Chondrocyte (in vitro differentiated cells): ENCODE results near the gene ADGRL3. TPM values are rescaled to one million over a fixed set of nuclear protein-coding genes. Genes with fewer than 3 reads are reported as not detected.

Experiments used
- DNase-seq: peaks from one replicate; pipeline ENCODE4 v3.0.0; 2021; ENCODE audit warnings: mixed read lengths, low spot score
- H3K27ac Mint-ChIP-seq: one replicate; pipeline ENCODE4 v1.8.0; 2021; ENCODE audit warnings: mild to moderate bottlenecking, moderate library complexity, mixed read lengths; ENCODE audit not compliant: unreplicated experiment
- H3K27me3 Mint-ChIP-seq: 2 replicates; pipeline ENCODE4 v1.8.0; 2021; ENCODE audit warnings: low read depth, mixed read lengths
- H3K36me3 Mint-ChIP-seq: 2 replicates; pipeline ENCODE4 v1.8.0; 2021; ENCODE audit warnings: low read depth, mixed read lengths
- H3K4me1 Mint-ChIP-seq: 2 replicates; pipeline ENCODE4 v1.8.0; 2021; ENCODE audit warnings: low read depth, mild to moderate bottlenecking, mixed read lengths
- H3K4me3 Mint-ChIP-seq: one replicate; pipeline ENCODE4 v1.8.0; 2021; ENCODE audit warnings: mild to moderate bottlenecking, moderate library complexity, mixed read lengths; ENCODE audit not compliant: unreplicated experiment
- H3K9me3 Mint-ChIP-seq: 2 replicates; pipeline ENCODE4 v1.8.0; 2021; ENCODE audit warnings: low read depth, mixed read lengths
- total RNA-seq: library from RNA; stranded (reverse); gene quantifications from 3 replicates; pipeline ENCODE4 v1.2.1, GENCODE V29; 2021
- TF ChIP-seq, protein P1 (sequence below): fragments of 200-600 bp; sonication (generic); IDR thresholded peaks from 2 replicates; pipeline ENCODE4 v1.5.0; 2021; ENCODE audit warnings: antibody characterized with exemption, mild to moderate bottlenecking, moderate library complexity

ADGRL3 gene
- total RNA-seq, 1 donor from 2014 or later, result 11.6 TPM

- H3K27ac Mint-ChIP-seq, result no peak overlapping the region
- no peak overlapping the region for H3K4me3 Mint-ChIP-seq
- TF ChIP-seq, protein P1, sequence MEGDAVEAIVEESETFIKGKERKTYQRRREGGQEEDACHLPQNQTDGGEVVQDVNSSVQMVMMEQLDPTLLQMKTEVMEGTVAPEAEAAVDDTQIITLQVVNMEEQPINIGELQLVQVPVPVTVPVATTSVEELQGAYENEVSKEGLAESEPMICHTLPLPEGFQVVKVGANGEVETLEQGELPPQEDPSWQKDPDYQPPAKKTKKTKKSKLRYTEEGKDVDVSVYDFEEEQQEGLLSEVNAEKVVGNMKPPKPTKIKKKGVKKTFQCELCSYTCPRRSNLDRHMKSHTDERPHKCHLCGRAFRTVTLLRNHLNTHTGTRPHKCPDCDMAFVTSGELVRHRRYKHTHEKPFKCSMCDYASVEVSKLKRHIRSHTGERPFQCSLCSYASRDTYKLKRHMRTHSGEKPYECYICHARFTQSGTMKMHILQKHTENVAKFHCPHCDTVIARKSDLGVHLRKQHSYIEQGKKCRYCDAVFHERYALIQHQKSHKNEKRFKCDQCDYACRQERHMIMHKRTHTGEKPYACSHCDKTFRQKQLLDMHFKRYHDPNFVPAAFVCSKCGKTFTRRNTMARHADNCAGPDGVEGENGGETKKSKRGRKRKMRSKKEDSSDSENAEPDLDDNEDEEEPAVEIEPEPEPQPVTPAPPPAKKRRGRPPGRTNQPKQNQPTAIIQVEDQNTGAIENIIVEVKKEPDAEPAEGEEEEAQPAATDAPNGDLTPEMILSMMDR, result no peak
- no peaks in the 10 kb centered on the region for H3K36me3 Mint-ChIP-seq
- H3K4me1 Mint-ChIP-seq, result peaks cover 8% of the 10 kb centered on the region
- no peak for DNase-seq
- H3K9me3 Mint-ChIP-seq, result no peaks in the 10 kb centered on the region
- H3K27me3 Mint-ChIP-seq, result no peaks in the 10 kb centered on the region
These were observed 273.2 kb downstream of the ADGRL3 start for GRCh38 chr4:61473306-61473705.

DNA sequence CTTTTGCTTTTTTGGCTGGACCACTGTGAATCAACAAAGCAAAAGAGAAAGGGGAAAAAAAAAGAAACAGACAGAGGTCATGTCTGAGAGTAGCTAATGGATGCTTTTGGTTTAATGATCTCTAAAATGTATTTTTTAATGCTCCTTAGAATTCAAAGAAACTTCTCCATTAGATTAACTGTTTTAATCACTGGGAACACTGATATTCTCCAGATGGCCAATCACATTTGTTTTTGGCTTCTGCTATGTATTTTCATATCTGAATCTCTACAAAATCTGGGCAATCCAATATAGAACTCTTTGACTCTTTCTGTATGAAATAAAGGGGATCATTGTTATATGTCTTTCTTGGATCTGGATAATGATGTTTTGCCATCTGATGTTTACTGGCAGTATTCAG, 278.2 kb downstream of the ADGRL3 start:
- Mint-ChIP-seq H3K27me3 (no peaks in the 10 kb centered on the region), H3K4me3 (no peak overlapping the region), H3K36me3 (no peaks in the 10 kb centered on the region), H3K9me3 (no peaks in the 10 kb centered on the region), H3K4me1 (peaks cover 10% of the 10 kb centered on the region), H3K27ac (no peak overlapping the region)
- TF ChIP-seq, protein P1, result no peak
- DNase-seq, result no peak

- Mint-ChIP-seq H3K4me1 (peaks cover 1% of the 10 kb centered on the region), H3K9me3 (no peaks in the 10 kb centered on the region), H3K36me3 (no peaks in the 10 kb centered on the region), H3K27ac (no peak overlapping the region), H3K4me3 (no peak overlapping the region), H3K27me3 (no peaks in the 10 kb centered on the region)
- TF ChIP-seq, protein P1, result no peak
- DNase-seq, result no peak
These were observed 284.9 kb downstream of the ADGRL3 start for GRCh38 chr4:61485056-61485455.

DNA sequence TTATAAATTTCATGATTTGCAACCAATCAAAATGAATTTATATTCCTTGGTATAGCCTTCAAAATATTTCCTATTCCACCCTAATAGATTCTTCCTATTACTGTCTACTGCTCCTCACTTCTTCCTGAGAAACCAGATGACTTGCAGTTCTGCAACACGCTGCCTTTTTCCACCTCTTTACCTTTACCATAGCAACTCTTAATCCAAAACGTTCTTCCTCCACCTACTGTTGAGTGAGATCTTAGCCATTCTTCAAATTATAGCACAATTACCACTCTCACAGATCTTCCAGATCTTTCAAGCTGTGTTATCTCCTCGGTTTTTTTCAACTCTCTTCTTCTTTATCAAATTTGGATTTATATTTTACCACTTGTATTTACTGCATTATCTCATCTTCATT, 289.8 kb downstream of the ADGRL3 start:
- TF ChIP-seq, protein P1, result no peak
- no peak overlapping the region for H3K4me3 Mint-ChIP-seq
- H3K9me3 Mint-ChIP-seq, result no peaks in the 10 kb centered on the region
- H3K27me3 Mint-ChIP-seq, result no peaks in the 10 kb centered on the region
- no peak for DNase-seq
- H3K27ac Mint-ChIP-seq, result no peak overlapping the region
- H3K36me3 Mint-ChIP-seq, result no peaks in the 10 kb centered on the region
- no peaks in the 10 kb centered on the region for H3K4me1 Mint-ChIP-seq

GRCh38 chr4:61493041-61493440, 292.9 kb downstream of the ADGRL3 start:
- Mint-ChIP-seq H3K9me3 (no peaks in the 10 kb centered on the region), H3K4me3 (no peak overlapping the region), H3K36me3 (no peaks in the 10 kb centered on the region), H3K4me1 (no peaks in the 10 kb centered on the region), H3K27me3 (no peaks in the 10 kb centered on the region), H3K27ac (no peak overlapping the region)
- TF ChIP-seq, protein P1, result no peak
- DNase-seq, result no peak
